Measurements from ENCODE around the gene LRRC7. TPM values are rescaled to one million over a fixed set of nuclear protein-coding genes. Genes with fewer than 3 reads are reported as not detected.

LRRC7 gene
- total RNA-seq, 1 donor from 2014 or later = 0.94 TPM

GRCh38 chr1:70156529-70157120, 588.9 kb downstream of the LRRC7 start:
- H3K4me1 Mint-ChIP-seq (ENCODE audit: unreplicated experiment) = no peaks in the 10 kb centered on the region
- DNase-seq (ENCODE audit: extremely low spot score, unreplicated experiment) = no peak
- no peak for TF ChIP-seq CTCF (IDR thresholded peaks at IDR 0.05)

GRCh38 chr1:70164350-70164749, 596.6 kb downstream of the LRRC7 start:
- no peak overlapping the region for H3K27ac Mint-ChIP-seq (ENCODE audit: unreplicated experiment)

More at GRCh38 chr1:70156529-70157120, 588.9 kb downstream of the LRRC7 start:
- Mint-ChIP-seq H3K9me3 (ENCODE audit: unreplicated experiment) (no peaks in the 10 kb centered on the region), H3K36me3 (ENCODE audit: unreplicated experiment) (peaks cover 20% of the 10 kb centered on the region), H3K27ac (ENCODE audit: unreplicated experiment) (no peak overlapping the region), H3K27me3 (ENCODE audit: unreplicated experiment) (no peaks in the 10 kb centered on the region), H3K4me3 (ENCODE audit: unreplicated experiment) (no peak overlapping the region)

GRCh38 chr1:70168283-70168682, 600.6 kb downstream of the LRRC7 start:
- Mint-ChIP-seq H3K4me1 (ENCODE audit: unreplicated experiment) (peaks cover 13% of the 10 kb centered on the region), H3K27me3 (ENCODE audit: unreplicated experiment) (no peaks in the 10 kb centered on the region), H3K27ac (ENCODE audit: unreplicated experiment) (peak overlapping the region; percentile 31)

More at GRCh38 chr1:70164350-70164749, 596.6 kb downstream of the LRRC7 start:
- H3K27me3 Mint-ChIP-seq (ENCODE audit: unreplicated experiment) = no peaks in the 10 kb centered on the region
- DNase-seq (ENCODE audit: extremely low spot score, unreplicated experiment) = no peak
- TF ChIP-seq CTCF (IDR thresholded peaks at IDR 0.05) = no peak
- peaks cover 30% of the 10 kb centered on the region for H3K36me3 Mint-ChIP-seq (ENCODE audit: unreplicated experiment)
- H3K9me3 Mint-ChIP-seq (ENCODE audit: unreplicated experiment) = peaks cover 2% of the 10 kb centered on the region
- H3K4me3 Mint-ChIP-seq (ENCODE audit: unreplicated experiment) = no peak overlapping the region
- H3K4me1 Mint-ChIP-seq (ENCODE audit: unreplicated experiment) = peaks cover 11% of the 10 kb centered on the region

GRCh38 chr1:70169018-70169839, 601.5 kb downstream of the LRRC7 start:
- Mint-ChIP-seq H3K36me3 (ENCODE audit: unreplicated experiment) (peaks cover 37% of the 10 kb centered on the region), H3K27ac (ENCODE audit: unreplicated experiment) (no peak overlapping the region), H3K4me1 (ENCODE audit: unreplicated experiment) (peaks cover 13% of the 10 kb centered on the region), H3K27me3 (ENCODE audit: unreplicated experiment) (no peaks in the 10 kb centered on the region), H3K4me3 (ENCODE audit: unreplicated experiment) (no peak overlapping the region), H3K9me3 (ENCODE audit: unreplicated experiment) (peaks cover 3% of the 10 kb centered on the region)
- no peak for TF ChIP-seq CTCF (IDR thresholded peaks at IDR 0.05)
- DNase-seq (ENCODE audit: extremely low spot score, unreplicated experiment) = no peak

More at GRCh38 chr1:70168283-70168682, 600.6 kb downstream of the LRRC7 start:
- peaks cover 3% of the 10 kb centered on the region for H3K9me3 Mint-ChIP-seq (ENCODE audit: unreplicated experiment)
- H3K4me3 Mint-ChIP-seq (ENCODE audit: unreplicated experiment) = no peak overlapping the region
- no peak for TF ChIP-seq CTCF (IDR thresholded peaks at IDR 0.05)
- no peak for DNase-seq (ENCODE audit: extremely low spot score, unreplicated experiment)
- H3K36me3 Mint-ChIP-seq (ENCODE audit: unreplicated experiment) = peaks cover 34% of the 10 kb centered on the region

- H3K27ac Mint-ChIP-seq (ENCODE audit: unreplicated experiment) = no peak overlapping the region
- peaks cover 3% of the 10 kb centered on the region for H3K9me3 Mint-ChIP-seq (ENCODE audit: unreplicated experiment)
- no peak for TF ChIP-seq CTCF (IDR thresholded peaks at IDR 0.05)
- H3K4me1 Mint-ChIP-seq (ENCODE audit: unreplicated experiment) = peaks cover 13% of the 10 kb centered on the region
- H3K36me3 Mint-ChIP-seq (ENCODE audit: unreplicated experiment) = peaks cover 36% of the 10 kb centered on the region
- no peak overlapping the region for H3K4me3 Mint-ChIP-seq (ENCODE audit: unreplicated experiment)
- no peaks in the 10 kb centered on the region for H3K27me3 Mint-ChIP-seq (ENCODE audit: unreplicated experiment)
- DNase-seq (ENCODE audit: extremely low spot score, unreplicated experiment) = no peak
These were observed 603.8 kb downstream of the LRRC7 start for GRCh38 chr1:70171512-70171911.
